Nephron (organoid): Measurements from ENCODE around the gene PCBD2.
A peak's percentile ranks its signal among the peaks of the same experiment; 100 is the strongest.

Source experiments
- H3K27ac Mint-ChIP-seq, 3 experiments: 2 replicates each; pipeline ENCODE4 v1.8.0; 2020; ENCODE audit warnings: mixed read lengths in 3 of 3, mild to moderate bottlenecking in 2 of 3, moderate library complexity in 1 of 3
- H3K27me3 Mint-ChIP-seq: 2 replicates; pipeline ENCODE4 v1.8.0; 2021; ENCODE audit warnings: low read depth, mild to moderate bottlenecking, moderate library complexity, mixed read lengths
- H3K36me3 Mint-ChIP-seq: 2 replicates; pipeline ENCODE4 v1.8.0; 2020; ENCODE audit warnings: low read depth, mixed read lengths
- H3K4me1 Mint-ChIP-seq: 2 replicates; pipeline ENCODE4 v1.8.0; 2020; ENCODE audit warnings: mixed read lengths
- H3K4me3 Mint-ChIP-seq, 3 experiments: 2 replicates each; pipeline ENCODE4 v1.8.0; 2020; ENCODE audit warnings: mild to moderate bottlenecking in 3 of 3, mixed read lengths in 3 of 3, moderate library complexity in 2 of 3
- H3K9me3 Mint-ChIP-seq: 2 replicates; pipeline ENCODE4 v1.8.0; 2020; ENCODE audit warnings: mixed read lengths
- CTCF ChIP-seq, 3 experiments: fragments of 200-600 bp; sonication (generic); IDR thresholded peaks; one replicate each; pipeline ENCODE4 v1.5.0; 2021; ENCODE audit warnings: antibody characterized with exemption in 3 of 3; ENCODE audit not compliant: unreplicated experiment in 3 of 3

Gene PCBD2

DNA sequence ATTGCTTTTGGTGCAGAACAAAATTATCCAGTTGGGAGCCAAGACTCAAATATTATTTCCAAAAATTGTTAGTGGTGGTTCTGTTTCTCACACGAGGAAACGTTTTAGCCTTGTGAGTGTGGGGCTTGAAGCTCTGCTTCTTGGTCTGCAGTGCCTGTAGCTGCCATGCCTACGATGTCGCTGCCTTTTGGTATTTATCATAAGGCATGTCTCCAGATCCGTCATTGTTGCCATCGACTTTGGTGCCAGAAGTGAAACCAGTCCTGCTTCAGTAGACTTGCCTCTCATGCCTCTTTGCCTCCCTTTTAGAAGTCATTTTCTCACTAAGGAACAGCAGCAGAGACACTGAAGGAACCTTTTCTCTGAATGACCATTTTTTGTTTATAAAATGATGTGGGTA is 33.1 kb downstream of the PCBD2 start:
- no peak for TF ChIP-seq CTCF (IDR thresholded peaks at IDR 0.05; ENCODE audit: unreplicated experiment in 3 of 3)
- H3K27me3 Mint-ChIP-seq, result no peaks in the 10 kb centered on the region
- H3K4me3 Mint-ChIP-seq, result no peak overlapping the region
- H3K9me3 Mint-ChIP-seq, result no peaks in the 10 kb centered on the region
- peaks cover 12% of the 10 kb centered on the region for H3K36me3 Mint-ChIP-seq
- H3K4me1 Mint-ChIP-seq, result peaks cover 19% of the 10 kb centered on the region
- peak overlapping the region in 2 of 3 experiments; percentile 1 to 84 for H3K27ac Mint-ChIP-seq

DNA sequence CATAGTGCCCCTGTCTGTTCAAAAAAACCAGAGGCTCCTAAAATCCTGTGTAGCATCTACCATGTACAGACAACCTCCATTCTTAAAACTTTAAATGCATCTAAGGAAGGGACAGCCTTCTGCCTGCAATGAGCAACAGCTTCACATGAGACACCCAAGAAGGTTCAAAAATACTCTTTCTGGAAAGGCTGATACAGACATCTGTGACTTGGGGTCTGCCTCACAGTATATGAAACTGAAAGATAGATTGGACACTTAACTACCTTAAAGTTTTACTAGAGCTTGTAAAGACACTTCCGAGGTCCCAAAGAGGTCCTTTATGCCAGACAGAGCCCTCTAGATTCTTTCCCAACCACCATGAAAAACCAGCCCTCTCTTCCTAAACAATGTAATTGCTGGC is 34.6 kb downstream of the PCBD2 start:
- H3K27me3 Mint-ChIP-seq, result no peaks in the 10 kb centered on the region
- H3K9me3 Mint-ChIP-seq, result no peaks in the 10 kb centered on the region
- H3K4me3 Mint-ChIP-seq, result no peak overlapping the region
- peaks cover 12% of the 10 kb centered on the region for H3K36me3 Mint-ChIP-seq
- no peak for TF ChIP-seq CTCF (IDR thresholded peaks at IDR 0.05; ENCODE audit: unreplicated experiment in 3 of 3)
- H3K27ac Mint-ChIP-seq, result no peak overlapping the region
- H3K4me1 Mint-ChIP-seq, result peaks cover 31% of the 10 kb centered on the region

DNA sequence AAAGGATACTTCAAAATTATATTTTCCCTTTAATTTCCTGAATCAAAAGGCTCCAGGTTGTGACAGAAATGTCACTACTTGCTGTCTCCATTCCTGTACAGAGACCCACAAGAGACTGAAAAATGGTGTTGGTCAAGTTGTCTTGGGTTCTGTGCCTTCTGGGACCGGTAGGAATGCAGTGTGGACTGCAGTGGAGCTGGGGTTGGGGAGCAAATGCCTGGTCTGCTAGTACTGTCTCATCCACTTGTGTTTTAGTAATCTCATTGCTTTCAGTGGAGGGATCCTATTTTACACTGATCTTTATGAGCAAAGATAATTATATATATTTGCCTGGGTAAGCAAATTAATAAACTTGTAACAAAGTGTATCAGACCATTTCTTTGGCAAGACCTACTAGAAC is 38.6 kb downstream of the PCBD2 start:
- Mint-ChIP-seq H3K9me3 (no peaks in the 10 kb centered on the region), H3K27me3 (no peaks in the 10 kb centered on the region), H3K4me3 (no peak overlapping the region), H3K27ac (peak overlapping the region; percentile 59 to 93 (median 88)), H3K4me1 (peaks cover 20% of the 10 kb centered on the region), H3K36me3 (peaks cover 6% of the 10 kb centered on the region)
- no peak for TF ChIP-seq CTCF (IDR thresholded peaks at IDR 0.05; ENCODE audit: unreplicated experiment in 3 of 3)

DNA sequence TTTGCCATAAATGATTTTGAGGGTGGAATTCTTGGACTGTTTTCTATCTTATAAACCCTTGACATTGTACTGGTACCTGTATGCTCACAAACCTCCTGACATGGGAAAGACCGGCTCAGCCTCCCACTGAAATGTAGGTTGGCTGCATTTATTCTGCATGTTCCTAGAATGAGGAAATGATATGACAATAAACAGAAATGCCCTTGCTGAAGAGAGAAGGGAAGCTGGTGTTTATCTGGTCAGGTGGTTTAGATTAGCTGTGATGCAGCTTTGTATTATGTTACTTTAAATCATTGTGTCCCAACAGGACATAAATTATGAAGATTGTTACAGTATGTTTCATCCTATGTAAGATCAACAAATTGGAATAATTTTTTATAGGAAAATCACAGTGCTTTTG is 39.7 kb downstream of the PCBD2 start:
- no peak overlapping the region for H3K4me3 Mint-ChIP-seq
- no peaks in the 10 kb centered on the region for H3K27me3 Mint-ChIP-seq

DNA sequence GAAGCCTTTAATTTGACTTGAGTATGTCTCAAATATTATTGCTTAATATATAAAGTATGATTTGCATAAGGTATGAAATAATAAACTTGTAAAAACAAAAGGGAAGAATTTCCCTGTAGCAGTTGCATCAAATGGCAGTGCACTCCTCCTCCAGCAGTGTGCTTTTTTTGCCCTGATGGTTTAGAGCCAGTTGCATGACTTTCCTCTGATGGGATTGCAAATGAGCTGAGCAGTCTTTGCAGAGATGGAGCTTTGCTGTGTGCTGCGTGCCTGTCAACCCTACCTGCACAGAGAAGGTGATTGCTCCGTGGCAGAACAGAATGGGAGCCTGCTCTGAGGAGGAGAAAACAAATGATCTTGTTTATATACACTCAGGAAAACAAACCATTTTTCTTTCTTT is 40.1 kb downstream of the PCBD2 start:
- no peaks in the 10 kb centered on the region for H3K27me3 Mint-ChIP-seq

More for the DNA sequence above, 39.7 kb downstream of the PCBD2 start:
- no peaks in the 10 kb centered on the region for H3K9me3 Mint-ChIP-seq
- no peak for TF ChIP-seq CTCF (IDR thresholded peaks at IDR 0.05; ENCODE audit: unreplicated experiment in 3 of 3)
- H3K4me1 Mint-ChIP-seq, result peaks cover 30% of the 10 kb centered on the region
- peak overlapping the region; percentile 18 to 93 (median 59) for H3K27ac Mint-ChIP-seq
- peaks cover 6% of the 10 kb centered on the region for H3K36me3 Mint-ChIP-seq

More for the DNA sequence above, 40.1 kb downstream of the PCBD2 start:
- no peak overlapping the region for H3K4me3 Mint-ChIP-seq
- peak overlapping the region in 2 of 3 experiments; percentile 76 to 93 for H3K27ac Mint-ChIP-seq
- H3K4me1 Mint-ChIP-seq, result peaks cover 30% of the 10 kb centered on the region
- no peak for TF ChIP-seq CTCF (IDR thresholded peaks at IDR 0.05; ENCODE audit: unreplicated experiment in 3 of 3)
- no peaks in the 10 kb centered on the region for H3K9me3 Mint-ChIP-seq
- H3K36me3 Mint-ChIP-seq, result peaks cover 6% of the 10 kb centered on the region
